Neutrophil (primary cell): ENCODE measurements around the gene TOMM40.

Experiments used
- H3K27ac ChIP-seq: fragments of 200-600 bp; sonication (generic); 2 replicates; pipeline ENCODE4 v1.5.1; 2016; ENCODE audit warnings: mild to moderate bottlenecking, moderate library complexity
- H3K27me3 ChIP-seq: fragments of 200-600 bp; sonication (generic); 2 replicates; pipeline ENCODE4 v1.6.0; 2016; ENCODE audit warnings: mild to moderate bottlenecking
- H3K36me3 ChIP-seq: fragments of 200-600 bp; sonication (generic); 2 replicates; pipeline ENCODE4 v1.5.1; 2017
- H3K4me1 ChIP-seq, 2 experiments: fragments of 200-600 bp in 1 of 2; sonication (generic) in 1 of 2; 1 replicate in 1 of 2; 2 replicates in 1 of 2; pipeline versions ENCODE4 v1.5.1 to v1.6.1; 2013 to 2016; ENCODE audit warnings: low read depth in 1 of 2, low read length in 1 of 2, mild to moderate bottlenecking in 1 of 2, moderate library complexity in 1 of 2; ENCODE audit not compliant: control insufficient read depth in 1 of 2, insufficient read depth in 1 of 2
- H3K4me3 ChIP-seq, 2 experiments: fragments of 200-600 bp in 1 of 2; sonication (generic) in 1 of 2; 1 replicate in 1 of 2; 2 replicates in 1 of 2; pipeline ENCODE4 v1.5.1; 2013 to 2016; ENCODE audit warnings: low read depth in 1 of 2, low read length in 1 of 2, mild to moderate bottlenecking in 1 of 2, moderate library complexity in 1 of 2
- H3K9me3 ChIP-seq: fragments of 200-600 bp; sonication (generic); 2 replicates; pipeline ENCODE4 v1.5.1; 2016
- CTCF ChIP-seq: fragments of 200-600 bp; sonication (generic); IDR thresholded peaks from 2 replicates; pipeline ENCODE4 v1.5.1; 2016; ENCODE audit warnings: antibody characterized with exemption

The TOMM40 gene

GRCh38 chr19:44874317-44874716, 16.7 kb upstream of the TOMM40 start:
- Histone ChIP-seq H3K27ac (no peak overlapping the region), H3K9me3 (no peaks in the 10 kb centered on the region), H3K27me3 (no peaks in the 10 kb centered on the region), H3K4me1 (peaks cover 9 to 14% of the 10 kb centered on the region in 2 experiments), H3K36me3 (peaks cover 77% of the 10 kb centered on the region), H3K4me3 (no peak overlapping the region)
- no peak for TF ChIP-seq CTCF

- no peak for TF ChIP-seq CTCF
- H3K36me3 ChIP-seq, result peaks cover 85% of the 10 kb centered on the region
- H3K9me3 ChIP-seq, result no peaks in the 10 kb centered on the region
- peaks cover 0 to under 1% of the 10 kb centered on the region in 2 experiments for H3K4me1 ChIP-seq
- no peak overlapping the region for H3K4me3 ChIP-seq
- H3K27ac ChIP-seq, result no peak overlapping the region
- no peaks in the 10 kb centered on the region for H3K27me3 ChIP-seq
These were observed 15.2 kb upstream of the TOMM40 start for GRCh38 chr19:44875666-44876451.

- H3K27me3 ChIP-seq, result no peaks in the 10 kb centered on the region
- no peaks in the 10 kb centered on the region for H3K9me3 ChIP-seq
- no peaks in the 10 kb centered on the region for H3K4me1 ChIP-seq
- peaks cover 78% of the 10 kb centered on the region for H3K36me3 ChIP-seq
- H3K27ac ChIP-seq, result peak overlapping the region; percentile 8
- TF ChIP-seq CTCF, result no peak
- no peak overlapping the region for H3K4me3 ChIP-seq
These were observed 14.0 kb upstream of the TOMM40 start for GRCh38 chr19:44876930-44877535.

GRCh38 chr19:44878120-44878865, 12.8 kb upstream of the TOMM40 start:
- peaks cover 69% of the 10 kb centered on the region for H3K36me3 ChIP-seq
- H3K27ac ChIP-seq, result no peak overlapping the region
- no peaks in the 10 kb centered on the region for H3K4me1 ChIP-seq
- no peak for TF ChIP-seq CTCF
- H3K27me3 ChIP-seq, result no peaks in the 10 kb centered on the region
- no peaks in the 10 kb centered on the region for H3K9me3 ChIP-seq
- H3K4me3 ChIP-seq, result no peak overlapping the region

GRCh38 chr19:44879309-44880065, 11.6 kb upstream of the TOMM40 start:
- Histone ChIP-seq H3K4me1 (no peaks in the 10 kb centered on the region), H3K4me3 (no peak overlapping the region), H3K36me3 (peaks cover 62% of the 10 kb centered on the region), H3K27ac (no peak overlapping the region), H3K9me3 (no peaks in the 10 kb centered on the region), H3K27me3 (no peaks in the 10 kb centered on the region)
- no peak for TF ChIP-seq CTCF
